Globus pallidus (tissue), 1 donor: ENCODE measurements around the gene GMDS.

ENCODE experiments used
- DNase-seq: peaks from one replicate; pipeline ENCODE4 v3.0.0-alpha.2; 2015; ENCODE audit warnings: low spot score

GMDS gene

GRCh38 chr6:1645466-1646185 lies 599.8 kb downstream of the GMDS start:
- no peak for DNase-seq

- DNase-seq, result no peak
These were observed 600.8 kb downstream of the GMDS start for GRCh38 chr6:1644516-1645060.

- no peak for DNase-seq
These were observed 601.5 kb downstream of the GMDS start for GRCh38 chr6:1643830-1644445.

- DNase-seq, result no peak
These were observed 602.3 kb downstream of the GMDS start for GRCh38 chr6:1643111-1643510.

- DNase-seq, result no peak
These were observed 604.0 kb downstream of the GMDS start for GRCh38 chr6:1641343-1641885.

- no peak for DNase-seq
These were observed 604.9 kb downstream of the GMDS start for GRCh38 chr6:1640476-1640875.

- DNase-seq, result no peak
These were observed 606.0 kb downstream of the GMDS start for GRCh38 chr6:1639430-1639829.

GRCh38 chr6:1636971-1637871 lies 608.2 kb downstream of the GMDS start:
- no peak for DNase-seq

- no peak for DNase-seq
These were observed 609.1 kb downstream of the GMDS start for GRCh38 chr6:1636272-1636825.

- no peak for DNase-seq
These were observed 609.9 kb downstream of the GMDS start for GRCh38 chr6:1635305-1636010.

GRCh38 chr6:1634081-1634480 lies 611.3 kb downstream of the GMDS start:
- DNase-seq, result no peak

- DNase-seq, result no peak
These were observed 611.9 kb downstream of the GMDS start for GRCh38 chr6:1633366-1634021.

GRCh38 chr6:1631251-1631650 lies 614.2 kb downstream of the GMDS start:
- DNase-seq, result no peak

- no peak for DNase-seq
These were observed 614.6 kb downstream of the GMDS start for GRCh38 chr6:1630771-1631217.

GRCh38 chr6:1630212-1630770 lies 615.1 kb downstream of the GMDS start:
- no peak for DNase-seq

GRCh38 chr6:1629316-1629715 lies 616.1 kb downstream of the GMDS start:
- no peak for DNase-seq

- no peak for DNase-seq
These were observed 617.4 kb downstream of the GMDS start for GRCh38 chr6:1627827-1628560.

- no peak for DNase-seq
These were observed 618.9 kb downstream of the GMDS start for GRCh38 chr6:1626481-1626880.

GRCh38 chr6:1625794-1626435 lies 619.5 kb downstream of the GMDS start:
- DNase-seq, result no peak
